Upper lobe of left lung (tissue), 4 donors: Measurements from ENCODE around the gene MLH1.
"Not testable (repeated sequence)": the region's sequence is repeated elsewhere in the genome, so short reads cannot be mapped to it uniquely, and the experiment has no call there.

ENCODE experiments used
- POLR2A ChIP-seq, 4 donors: fragments of 450-650 bp; IDR thresholded peaks; one replicate each; pipeline ENCODE4 v1.5.1; 2016 to 2017; ENCODE audit warnings: antibody characterized with exemption in 4 of 4, mild to moderate bottlenecking in 2 of 4
- TF ChIP-seq, protein P1 (sequence below), 6 experiments: fragments of 450-650 bp in 4 of 6; fragments of 200-600 bp in 2 of 6; sonication (generic) in 2 of 6; IDR thresholded peaks; one replicate each; pipeline ENCODE4 v1.5.1; 2016 to 2019; ENCODE audit warnings: antibody characterized with exemption in 6 of 6

DNA sequence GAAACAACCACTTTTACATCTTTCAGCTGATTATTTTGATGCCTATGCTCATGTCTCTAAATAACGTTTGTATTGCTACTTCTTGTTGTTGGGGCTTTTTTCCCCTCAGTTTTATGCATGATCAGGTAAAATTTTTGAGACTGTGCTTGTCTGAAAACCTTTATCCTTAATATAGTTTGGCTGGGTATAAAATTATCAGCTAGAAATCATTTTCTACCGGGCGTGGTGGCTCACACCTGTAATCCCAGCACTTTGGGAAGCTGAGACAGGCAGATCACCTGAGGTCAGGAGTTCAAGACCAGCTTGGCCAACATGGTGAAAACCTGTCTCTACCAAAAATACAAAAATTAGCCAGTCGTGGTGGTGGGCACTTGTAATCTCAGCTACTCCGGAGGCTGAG lies 45.5 kb upstream of the MLH1 start:
- TF ChIP-seq POLR2A (IDR thresholded peaks at IDR 0.05), result not testable (repeated sequence)
- TF ChIP-seq, protein P1, sequence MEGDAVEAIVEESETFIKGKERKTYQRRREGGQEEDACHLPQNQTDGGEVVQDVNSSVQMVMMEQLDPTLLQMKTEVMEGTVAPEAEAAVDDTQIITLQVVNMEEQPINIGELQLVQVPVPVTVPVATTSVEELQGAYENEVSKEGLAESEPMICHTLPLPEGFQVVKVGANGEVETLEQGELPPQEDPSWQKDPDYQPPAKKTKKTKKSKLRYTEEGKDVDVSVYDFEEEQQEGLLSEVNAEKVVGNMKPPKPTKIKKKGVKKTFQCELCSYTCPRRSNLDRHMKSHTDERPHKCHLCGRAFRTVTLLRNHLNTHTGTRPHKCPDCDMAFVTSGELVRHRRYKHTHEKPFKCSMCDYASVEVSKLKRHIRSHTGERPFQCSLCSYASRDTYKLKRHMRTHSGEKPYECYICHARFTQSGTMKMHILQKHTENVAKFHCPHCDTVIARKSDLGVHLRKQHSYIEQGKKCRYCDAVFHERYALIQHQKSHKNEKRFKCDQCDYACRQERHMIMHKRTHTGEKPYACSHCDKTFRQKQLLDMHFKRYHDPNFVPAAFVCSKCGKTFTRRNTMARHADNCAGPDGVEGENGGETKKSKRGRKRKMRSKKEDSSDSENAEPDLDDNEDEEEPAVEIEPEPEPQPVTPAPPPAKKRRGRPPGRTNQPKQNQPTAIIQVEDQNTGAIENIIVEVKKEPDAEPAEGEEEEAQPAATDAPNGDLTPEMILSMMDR (IDR thresholded peaks at IDR 0.05), result not testable (repeated sequence)
